T-helper 2 cell treated with Interferon-gamma antibody and Interleukin-4, amounts not matched to agents 100 ng/mL and 5 ng/mL, for 36 hours (primary cell): ENCODE data around the gene ENOSF1. TPM values are rescaled to one million over a fixed set of nuclear protein-coding genes. Genes with fewer than 3 reads are reported as not detected.
"Not testable (repeated sequence)": the region's sequence is repeated elsewhere in the genome, so short reads cannot be mapped to it uniquely, and the experiment has no call there.

ENCODE experiments used
- intact Hi-C: fragments of 100-400 bp; cut with micrococcal nuclease; formaldehyde crosslinking; loops from one replicate; pipeline ENCODE4 v1.15.1; 2023
- total RNA-seq: library from RNA; stranded (reverse); gene quantifications from 2 replicates; pipeline ENCODE4 v1.2.3, GENCODE V29; 2022

ENOSF1 gene, protein sequence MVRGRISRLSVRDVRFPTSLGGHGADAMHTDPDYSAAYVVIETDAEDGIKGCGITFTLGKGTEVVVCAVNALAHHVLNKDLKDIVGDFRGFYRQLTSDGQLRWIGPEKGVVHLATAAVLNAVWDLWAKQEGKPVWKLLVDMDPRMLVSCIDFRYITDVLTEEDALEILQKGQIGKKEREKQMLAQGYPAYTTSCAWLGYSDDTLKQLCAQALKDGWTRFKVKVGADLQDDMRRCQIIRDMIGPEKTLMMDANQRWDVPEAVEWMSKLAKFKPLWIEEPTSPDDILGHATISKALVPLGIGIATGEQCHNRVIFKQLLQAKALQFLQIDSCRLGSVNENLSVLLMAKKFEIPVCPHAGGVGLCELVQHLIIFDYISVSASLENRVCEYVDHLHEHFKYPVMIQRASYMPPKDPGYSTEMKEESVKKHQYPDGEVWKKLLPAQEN
- total RNA-seq = 89.6 and 92.2 TPM in 2 replicates

DNA sequence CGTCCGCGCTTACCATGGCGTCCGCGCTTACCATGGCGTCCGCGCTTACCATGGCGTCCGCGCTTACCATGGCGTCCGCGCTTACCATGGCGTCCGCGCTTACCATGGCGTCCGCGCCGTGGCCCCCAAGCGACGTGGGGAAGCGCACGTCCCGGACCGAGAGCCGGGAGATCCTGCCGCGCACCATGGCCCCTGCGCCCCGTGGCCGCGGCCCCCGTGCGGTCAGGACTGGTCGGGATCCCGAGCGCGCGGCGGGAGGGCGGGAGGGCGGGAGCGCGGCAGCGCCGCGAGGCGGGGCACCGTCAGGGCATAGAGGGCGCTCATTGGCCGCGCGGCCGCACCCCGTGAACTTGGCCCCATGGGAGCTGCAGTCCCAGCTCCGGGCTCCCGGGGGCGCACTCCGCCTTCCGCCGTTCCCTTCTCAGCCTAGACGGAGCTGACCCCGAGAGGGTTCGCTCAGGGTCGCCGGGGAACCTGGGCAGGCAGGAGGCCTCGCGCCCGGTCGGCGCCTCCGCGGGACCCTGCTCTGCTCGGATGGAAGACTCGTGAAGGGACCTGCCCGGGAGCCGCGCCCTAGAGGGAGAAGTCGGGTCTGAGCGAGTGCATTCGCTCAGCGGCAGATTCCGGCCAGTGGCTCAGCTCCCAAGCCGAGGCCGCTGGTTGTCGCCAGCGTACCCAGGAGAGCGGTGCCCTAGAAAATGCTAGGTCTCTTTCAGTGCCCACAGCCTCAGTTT, at the start of gene ENOSF1:
Gene ENOSF1, minus strand, starts transcription at position 230 of the 734 bp plus-strand sequence. Its CDS starts 43 bp downstream, at position 187.
- intact Hi-C loops = loop anchor here (1.0 to 10.0 kb wide), 5 partner anchors 88 to 554 kb away; partner anchors contain the start of genes CLUL1, USP14 and YES1

DNA sequence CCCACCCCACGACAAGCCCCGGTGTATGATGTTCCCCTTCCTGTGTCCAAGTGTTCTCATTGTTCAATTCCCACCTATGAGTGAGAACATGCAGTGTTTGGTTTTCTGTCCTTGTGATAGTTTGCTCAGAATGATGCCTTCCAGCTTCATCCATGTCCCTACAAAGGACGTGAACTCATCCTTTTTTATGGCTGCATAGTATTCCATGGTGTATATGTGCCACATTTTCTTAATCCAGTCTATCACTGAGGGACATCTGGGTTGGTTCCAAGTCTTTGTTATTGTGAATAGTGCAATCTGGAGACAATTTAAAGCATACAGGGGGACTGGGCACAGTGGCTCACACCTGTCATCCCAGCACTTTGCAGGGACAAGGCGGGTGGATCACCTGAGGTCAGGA, 47.4 kb upstream of the ENOSF1 start:
- intact Hi-C loops = not testable (repeated sequence)

GRCh38 chr18:755506-755905, 43.1 kb upstream of the ENOSF1 start:
- intact Hi-C loops = no loop called here

- intact Hi-C loops = no loop called here
Measured at GRCh38 chr18:754656-755055, 42.2 kb upstream of the ENOSF1 start.

DNA sequence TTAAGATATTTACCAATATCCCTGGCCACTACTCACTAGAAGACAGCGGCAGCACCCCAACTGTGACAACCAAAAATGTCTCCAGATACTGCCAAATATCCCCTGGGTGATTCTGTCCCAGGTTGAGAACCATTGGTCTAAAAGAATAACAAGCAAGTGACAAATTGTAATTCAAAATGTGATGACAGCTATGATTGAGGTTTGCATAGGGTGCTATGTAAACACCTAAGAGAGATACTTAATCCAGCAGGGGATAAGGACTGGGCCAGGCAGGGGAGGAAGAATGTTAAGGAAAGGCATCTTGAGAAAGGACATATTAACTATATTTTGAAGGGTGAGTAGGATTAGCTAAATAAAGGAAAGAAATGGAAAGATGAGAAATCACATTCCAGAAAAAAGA, 38.0 kb upstream of the ENOSF1 start:
- intact Hi-C loops = no loop called here

DNA sequence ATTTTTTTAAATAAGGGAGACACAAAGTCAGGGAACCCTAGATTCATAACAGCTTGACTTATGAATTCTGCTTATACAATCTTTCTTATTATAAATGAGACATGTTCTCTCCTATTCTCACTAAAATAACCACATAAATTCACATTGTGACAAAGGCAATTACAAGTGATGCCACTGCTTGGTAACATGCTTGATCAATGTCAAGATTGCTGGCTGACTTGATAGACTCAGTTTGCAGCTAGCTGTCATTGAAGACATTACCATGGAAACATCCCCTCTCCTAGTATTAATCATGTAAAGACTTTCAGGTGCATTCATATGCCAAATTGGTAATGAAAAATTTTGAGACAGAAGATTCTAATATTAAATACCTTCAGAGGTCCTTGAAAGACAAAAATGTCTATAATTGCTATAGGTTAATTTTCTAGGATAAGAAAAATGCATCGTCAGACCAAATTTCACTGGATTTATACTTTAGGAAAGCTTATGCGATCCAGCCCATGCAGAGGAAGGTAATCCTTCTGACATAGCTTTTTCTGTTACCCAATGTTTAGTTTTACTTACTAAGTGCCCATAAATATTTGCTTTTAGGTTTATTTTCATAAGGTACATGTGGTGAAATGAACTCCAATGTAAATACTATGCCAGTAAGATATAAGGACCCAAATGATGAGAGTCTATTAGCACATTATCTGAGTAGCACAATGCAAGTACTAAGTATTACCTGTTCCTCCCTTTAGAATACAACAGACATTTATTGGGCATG, 32.6 kb upstream of the ENOSF1 start:
- intact Hi-C loops = no loop called here

DNA sequence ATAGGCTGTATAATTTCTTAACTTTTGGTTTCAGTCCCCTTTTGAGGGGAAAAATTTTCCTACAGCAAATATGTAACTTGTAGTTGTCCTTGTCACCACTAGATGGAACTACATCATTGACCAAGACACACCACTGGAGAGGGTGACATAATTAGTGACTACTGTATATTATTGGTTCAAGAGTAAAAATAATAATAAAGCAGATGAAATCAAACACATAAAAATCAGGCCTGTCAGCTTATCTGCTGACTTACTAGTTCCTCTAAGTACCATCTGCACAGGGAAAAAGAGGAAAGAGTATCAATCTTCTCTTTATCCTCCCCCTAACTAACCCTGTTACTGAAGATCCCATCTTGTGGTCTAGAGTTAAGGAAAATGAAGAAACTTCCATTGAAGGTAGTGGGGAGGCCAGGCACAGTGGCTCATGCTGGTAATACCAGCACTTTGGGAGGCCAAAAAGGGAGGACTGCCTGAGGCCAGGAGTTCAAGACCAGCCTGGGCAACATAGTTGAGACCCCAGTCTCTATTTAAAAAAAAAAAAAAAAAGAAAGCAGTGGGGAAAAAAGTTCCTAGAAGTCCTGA, 29.6 kb upstream of the ENOSF1 start:
- intact Hi-C loops = loop anchor here (1.0 kb wide), 2 partner anchors 89 to 97 kb away; no protein-coding TSS in a partner anchor

DNA sequence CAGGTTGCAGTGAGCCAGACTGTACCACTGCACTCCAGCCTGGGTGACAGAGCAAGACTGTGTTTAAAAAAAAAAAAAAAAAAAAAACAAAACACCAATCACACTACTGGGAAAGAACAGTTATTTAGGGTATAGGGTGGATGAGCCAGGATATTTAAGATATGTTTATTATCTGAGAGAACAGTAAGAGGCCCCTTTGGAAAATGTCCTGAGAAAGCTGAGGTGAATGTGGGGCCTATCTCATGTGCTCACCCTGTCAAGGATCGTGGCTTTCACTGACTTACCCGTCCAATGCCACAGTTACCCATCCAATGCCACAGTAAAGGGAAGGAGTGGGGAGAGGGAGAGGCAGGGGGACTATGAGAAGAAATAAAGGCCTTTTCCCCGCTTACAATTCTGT, 19.9 kb upstream of the ENOSF1 start:
- intact Hi-C loops = no loop called here

DNA sequence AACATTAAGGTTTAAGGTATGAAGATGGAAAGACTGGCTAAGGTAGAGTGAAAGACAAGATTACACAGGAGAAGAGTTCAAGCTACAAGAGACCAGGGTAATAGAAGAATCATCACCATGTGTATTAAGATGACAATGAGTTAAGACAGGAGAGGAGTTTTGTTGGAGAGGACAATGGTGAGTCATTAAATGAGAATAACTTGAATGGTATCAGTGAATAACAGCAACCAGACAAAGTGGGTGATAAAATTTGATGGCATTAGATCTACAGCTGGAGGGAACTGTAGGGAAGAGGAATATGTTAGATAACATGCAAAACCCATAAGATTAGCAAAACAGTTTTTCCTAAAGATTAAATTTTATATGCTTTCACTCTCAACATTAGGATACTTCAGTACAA, 18.8 kb upstream of the ENOSF1 start:
- intact Hi-C loops = no loop called here

DNA sequence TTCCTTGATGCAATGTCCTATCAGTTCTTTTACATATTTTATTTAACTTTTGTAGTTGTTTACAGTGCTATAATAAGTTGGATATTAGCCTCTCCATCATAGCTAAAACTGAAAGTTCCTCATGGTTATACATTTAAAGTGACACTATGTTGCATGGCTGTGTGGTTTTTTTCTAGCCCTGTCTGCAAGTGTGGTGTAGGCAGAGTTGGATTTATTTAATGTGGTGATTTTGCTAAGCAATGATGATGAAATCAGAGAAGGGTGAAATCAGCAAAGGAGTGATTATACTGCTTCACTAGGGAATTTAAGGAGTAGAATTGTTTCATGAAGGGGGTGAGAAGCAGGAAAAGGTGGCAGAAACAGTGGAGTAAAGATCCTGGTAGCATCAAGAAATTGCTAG, 18.3 kb upstream of the ENOSF1 start:
- intact Hi-C loops = no loop called here

- intact Hi-C loops = not testable (repeated sequence)
Measured at GRCh38 chr18:730120-730519, 17.7 kb upstream of the ENOSF1 start.

GRCh38 chr18:725646-726045, 13.2 kb upstream of the ENOSF1 start:
- intact Hi-C loops = no loop called here

- intact Hi-C loops = no loop called here
Measured at GRCh38 chr18:723541-724080, 11.2 kb upstream of the ENOSF1 start.

DNA sequence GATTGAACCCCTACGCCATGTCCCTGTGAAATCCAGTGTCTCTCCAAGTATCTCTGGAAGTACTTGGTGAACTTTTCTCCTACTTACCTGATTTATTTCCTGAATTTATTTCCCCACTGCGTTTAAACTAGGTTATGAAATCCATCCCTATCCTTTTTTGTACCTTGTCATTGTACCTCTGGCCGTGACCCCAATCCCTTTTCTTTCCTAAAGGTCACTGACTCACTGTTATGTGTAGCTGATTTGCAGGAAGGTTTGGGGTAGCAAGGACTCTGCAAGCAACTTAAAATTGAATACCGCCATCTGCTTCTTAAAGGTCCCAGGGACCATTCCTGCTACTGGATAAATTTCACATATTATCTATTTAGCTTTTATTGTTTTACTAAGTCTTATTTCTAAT, 4.6 kb upstream of the ENOSF1 start:
- intact Hi-C loops = loop anchor here (10.0 kb wide), 1 partner anchor 92 kb away; no protein-coding TSS in a partner anchor

GRCh38 chr18:715626-716025, 3.2 kb upstream of the ENOSF1 start:
- intact Hi-C loops = loop anchor here (10.0 kb wide), 1 partner anchor 91 kb away; no protein-coding TSS in a partner anchor

GRCh38 chr18:713135-713490, 683 bp upstream of the ENOSF1 start:
- intact Hi-C loops = loop anchor here (2.0 to 10.0 kb wide), 2 partner anchors 88 to 116 kb away; partner anchors contain the start of gene CLUL1

DNA sequence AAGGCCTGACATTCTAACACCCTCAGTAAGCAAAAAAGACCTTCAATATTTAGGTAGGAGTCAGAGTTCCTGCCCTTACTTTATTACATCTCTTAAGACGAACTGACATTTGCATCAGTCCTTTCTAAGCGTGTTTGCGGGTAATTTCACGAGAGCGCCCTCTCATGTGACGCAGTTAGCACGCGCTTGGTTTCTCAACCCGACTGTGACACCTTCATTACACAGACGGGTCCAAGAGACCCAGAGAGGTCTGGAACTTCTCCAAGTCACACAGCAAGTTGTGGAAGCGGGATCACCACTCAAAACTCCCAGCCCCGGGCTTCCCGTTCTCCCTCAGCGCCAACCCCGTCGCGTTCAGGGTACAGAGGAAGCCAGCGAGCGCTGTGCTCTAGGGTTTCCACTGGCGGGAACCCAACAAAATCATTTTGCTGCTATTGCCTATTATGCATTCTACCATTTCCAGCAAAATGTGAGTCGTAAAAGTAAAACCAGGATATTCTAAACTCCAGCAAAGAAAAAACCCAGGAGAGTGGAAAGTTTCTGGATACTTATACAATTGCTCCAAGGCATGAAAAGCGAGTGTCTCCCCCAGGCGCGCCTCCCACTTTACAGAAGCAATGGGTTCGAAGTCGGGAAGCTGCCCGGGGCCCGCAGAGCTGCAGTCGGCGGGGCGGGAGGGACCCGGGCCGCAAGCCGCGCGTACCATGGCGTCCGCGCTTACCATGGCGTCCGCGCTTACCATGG, 601 bp downstream of the ENOSF1 start:
- intact Hi-C loops = loop anchor here (1.0 to 10.0 kb wide), 8 partner anchors 30 to 554 kb away; partner anchors contain the start of genes CLUL1, THOC1, USP14 and YES1

DNA sequence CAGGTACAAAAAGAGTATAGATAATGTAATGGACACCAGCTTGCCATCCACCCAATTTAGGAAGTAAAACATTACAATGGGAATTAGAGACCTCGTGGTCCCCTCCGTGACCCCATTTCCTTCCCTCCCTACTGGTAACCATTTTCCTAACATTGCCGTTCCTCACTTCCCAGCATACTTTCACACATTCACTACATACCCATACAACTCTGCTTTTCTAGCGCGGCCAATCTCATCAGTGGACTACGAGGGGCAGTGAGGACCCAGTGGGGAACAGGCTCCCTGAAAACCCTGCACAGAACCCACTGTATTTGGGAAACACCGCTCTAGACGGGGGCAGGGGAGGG, 1.1 kb downstream of the ENOSF1 start:
- intact Hi-C loops = loop anchor here (1.0 to 10.0 kb wide), 4 partner anchors 29 to 443 kb away; partner anchors contain the start of gene THOC1

DNA sequence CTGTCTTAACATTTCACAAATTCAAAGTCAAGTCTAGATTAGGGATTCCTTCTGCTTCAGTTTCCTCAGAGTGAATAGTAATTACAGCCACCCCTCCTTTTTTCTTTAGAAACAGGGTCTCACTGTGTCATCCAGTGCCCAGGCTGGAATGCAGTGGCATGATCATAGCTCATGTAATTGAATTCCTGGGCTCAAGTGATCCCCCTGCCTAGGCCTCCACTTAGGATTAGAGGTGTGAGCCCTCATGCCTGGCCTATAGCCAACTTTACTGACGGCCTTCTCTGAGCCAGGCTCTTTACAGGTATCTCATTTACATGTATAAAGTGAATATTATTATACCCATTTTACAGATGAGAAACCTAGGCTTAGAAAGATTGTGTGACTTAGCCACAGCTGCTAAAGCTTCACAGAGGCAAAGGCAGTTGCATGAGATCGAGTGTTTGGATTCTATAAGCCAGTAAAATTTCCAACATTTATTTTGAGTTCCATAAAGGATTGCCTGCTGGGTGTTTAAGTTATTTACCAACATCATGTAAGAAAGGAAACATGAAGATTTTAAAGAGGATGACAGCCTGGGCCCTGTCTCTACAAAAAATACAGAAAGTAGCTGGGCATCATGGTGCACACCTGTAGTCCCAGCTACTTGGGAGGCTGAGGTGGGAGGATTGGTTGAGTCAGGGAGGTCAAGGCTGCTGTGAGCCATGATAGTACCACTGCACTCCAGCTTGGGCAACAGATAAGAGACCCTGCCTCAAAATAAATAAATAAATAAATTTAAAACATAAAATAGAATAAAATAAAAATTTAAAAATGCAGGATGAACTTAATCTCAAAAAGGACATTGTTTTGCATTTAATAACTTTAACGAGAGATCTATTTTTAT, 1.8 kb downstream of the ENOSF1 start:
- intact Hi-C loops = loop anchor here (1.0 to 10.0 kb wide), 4 partner anchors 28 to 442 kb away; partner anchors contain the start of gene THOC1
